ENCODE data around the gene DVL3. TPM values are rescaled to one million over a fixed set of nuclear protein-coding genes. Genes with fewer than 3 reads are reported as not detected.

DVL3 gene
- total RNA-seq, 1 donor from 2014 or later: 55.1 TPM

DNA sequence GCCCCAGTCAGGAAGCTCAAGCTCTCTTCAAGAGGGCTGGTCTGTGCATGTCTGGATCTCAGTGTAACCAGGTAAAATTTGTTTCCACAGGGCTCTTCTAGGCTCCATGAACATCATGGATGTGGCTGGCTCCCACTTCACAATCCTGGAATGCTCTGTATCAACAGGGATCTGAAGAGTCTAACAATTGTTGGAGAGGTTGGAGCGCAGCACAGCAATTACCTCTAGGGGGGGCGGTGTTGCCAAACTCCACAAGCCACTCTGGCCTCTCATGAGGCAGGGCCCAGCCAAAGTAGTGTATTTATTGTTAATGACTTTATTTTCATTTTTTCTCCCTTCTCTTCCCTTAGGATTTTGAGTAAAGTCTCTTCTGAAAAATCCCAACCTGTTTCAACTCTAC is 26.2 kb upstream of the DVL3 start:
- DNase-seq: peak; percentile 65

DNA sequence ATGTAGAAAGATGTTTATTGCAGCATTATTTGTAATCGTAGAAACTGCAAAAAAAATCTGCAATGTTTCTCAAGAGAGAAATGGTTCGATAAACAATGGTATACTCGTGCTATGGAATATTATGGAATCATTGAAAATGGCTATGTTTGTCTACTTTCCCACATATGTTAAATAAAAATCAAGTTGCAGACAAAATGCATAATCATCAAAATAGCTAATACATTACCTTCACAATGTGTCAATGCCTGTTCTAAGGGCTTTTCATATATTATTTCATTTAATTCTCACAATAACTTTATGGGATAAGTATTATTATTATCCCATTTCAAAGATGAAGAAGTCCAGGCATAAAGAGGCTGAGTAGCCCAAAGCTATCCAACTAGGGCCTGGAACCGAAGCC is 22.2 kb upstream of the DVL3 start:
- ATAC-seq (no peak), DNase-seq (no peak)
- peaks cover 28% of the 10 kb centered on the region for H3K4me1 ChIP-seq
- no peak overlapping the region for H3K4me3 ChIP-seq
- H3K27me3 ChIP-seq (ENCODE audit: low read depth): no peaks in the 10 kb centered on the region
- TF ChIP-seq, protein P1, sequence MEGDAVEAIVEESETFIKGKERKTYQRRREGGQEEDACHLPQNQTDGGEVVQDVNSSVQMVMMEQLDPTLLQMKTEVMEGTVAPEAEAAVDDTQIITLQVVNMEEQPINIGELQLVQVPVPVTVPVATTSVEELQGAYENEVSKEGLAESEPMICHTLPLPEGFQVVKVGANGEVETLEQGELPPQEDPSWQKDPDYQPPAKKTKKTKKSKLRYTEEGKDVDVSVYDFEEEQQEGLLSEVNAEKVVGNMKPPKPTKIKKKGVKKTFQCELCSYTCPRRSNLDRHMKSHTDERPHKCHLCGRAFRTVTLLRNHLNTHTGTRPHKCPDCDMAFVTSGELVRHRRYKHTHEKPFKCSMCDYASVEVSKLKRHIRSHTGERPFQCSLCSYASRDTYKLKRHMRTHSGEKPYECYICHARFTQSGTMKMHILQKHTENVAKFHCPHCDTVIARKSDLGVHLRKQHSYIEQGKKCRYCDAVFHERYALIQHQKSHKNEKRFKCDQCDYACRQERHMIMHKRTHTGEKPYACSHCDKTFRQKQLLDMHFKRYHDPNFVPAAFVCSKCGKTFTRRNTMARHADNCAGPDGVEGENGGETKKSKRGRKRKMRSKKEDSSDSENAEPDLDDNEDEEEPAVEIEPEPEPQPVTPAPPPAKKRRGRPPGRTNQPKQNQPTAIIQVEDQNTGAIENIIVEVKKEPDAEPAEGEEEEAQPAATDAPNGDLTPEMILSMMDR (IDR thresholded peaks at IDR 0.05): no peak
- intact Hi-C loops (cut with DNase I): no loop called here
- no peaks in the 10 kb centered on the region for H3K9me3 ChIP-seq
- H3K36me3 ChIP-seq: peaks cover 9% of the 10 kb centered on the region
- no peak overlapping the region for H3K27ac ChIP-seq

More for the DNA sequence above, 26.2 kb upstream of the DVL3 start:
- intact Hi-C loops (cut with DNase I): no loop called here
- no peaks in the 10 kb centered on the region for H3K36me3 ChIP-seq
- H3K4me1 ChIP-seq: peaks cover 12% of the 10 kb centered on the region
- H3K27ac ChIP-seq: no peak overlapping the region
- no peak overlapping the region for H3K4me3 ChIP-seq
- H3K9me3 ChIP-seq: no peaks in the 10 kb centered on the region
- peak; percentile 87 to 88 for ATAC-seq
- TF ChIP-seq, protein P1 (IDR thresholded peaks at IDR 0.05): peak; percentile 37
- H3K27me3 ChIP-seq (ENCODE audit: low read depth): no peaks in the 10 kb centered on the region

DNA sequence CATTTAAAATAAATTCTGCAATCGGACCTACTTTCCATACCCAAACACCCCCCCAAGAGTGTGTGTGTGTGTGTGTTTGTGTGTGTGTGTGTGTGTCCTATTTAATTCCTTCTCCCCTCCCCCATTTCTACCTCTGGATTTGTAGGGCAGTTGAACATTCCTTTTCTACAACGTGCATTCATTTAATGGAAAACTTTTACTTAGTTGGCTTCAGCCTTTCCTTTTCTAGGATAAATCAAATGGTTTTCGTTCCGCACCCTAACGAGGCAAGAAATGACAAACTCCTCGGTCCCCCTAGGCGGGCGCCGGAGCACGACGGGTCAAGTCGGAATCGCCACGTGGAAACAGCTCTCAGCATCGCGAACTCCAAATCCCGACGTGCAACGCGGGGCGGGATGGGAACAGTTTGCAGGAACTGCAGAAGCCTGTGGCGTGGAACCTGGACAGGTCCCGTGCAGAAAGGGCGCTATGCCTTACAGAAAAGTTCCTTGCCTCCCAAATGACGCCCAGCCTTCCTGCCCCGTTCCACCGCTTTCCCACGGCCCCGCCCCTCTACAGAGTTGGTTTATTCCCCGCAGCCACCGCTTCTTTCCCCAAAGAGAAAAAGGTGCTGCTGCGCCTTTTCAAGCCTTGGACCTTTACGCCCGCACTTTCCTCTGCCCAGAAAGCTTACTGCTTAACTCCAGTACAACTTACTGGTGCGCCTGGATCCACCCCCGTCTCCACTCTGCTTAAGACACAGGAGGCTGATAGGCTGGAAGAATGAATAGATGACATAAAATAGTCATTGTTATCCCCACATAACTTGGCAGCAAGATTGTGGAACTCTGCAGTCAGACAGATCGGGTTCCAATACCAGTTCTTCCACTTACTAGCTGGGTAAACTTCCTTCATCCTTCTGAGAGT is 21.1 kb upstream of the DVL3 start:
- intact Hi-C loops (cut with DNase I): no loop called here
- ATAC-seq (peak; percentile 84 to 89), DNase-seq (peak; percentile 91)
- peak overlapping the region; percentile 99 for H3K4me3 ChIP-seq
- peaks cover 24% of the 10 kb centered on the region for H3K4me1 ChIP-seq
- TF ChIP-seq, protein P1 (IDR thresholded peaks at IDR 0.05): no peak
- no peaks in the 10 kb centered on the region for H3K27me3 ChIP-seq (ENCODE audit: low read depth)
- peak overlapping the region; percentile 92 for H3K27ac ChIP-seq
- H3K36me3 ChIP-seq: peaks cover 20% of the 10 kb centered on the region
- H3K9me3 ChIP-seq: no peaks in the 10 kb centered on the region

DNA sequence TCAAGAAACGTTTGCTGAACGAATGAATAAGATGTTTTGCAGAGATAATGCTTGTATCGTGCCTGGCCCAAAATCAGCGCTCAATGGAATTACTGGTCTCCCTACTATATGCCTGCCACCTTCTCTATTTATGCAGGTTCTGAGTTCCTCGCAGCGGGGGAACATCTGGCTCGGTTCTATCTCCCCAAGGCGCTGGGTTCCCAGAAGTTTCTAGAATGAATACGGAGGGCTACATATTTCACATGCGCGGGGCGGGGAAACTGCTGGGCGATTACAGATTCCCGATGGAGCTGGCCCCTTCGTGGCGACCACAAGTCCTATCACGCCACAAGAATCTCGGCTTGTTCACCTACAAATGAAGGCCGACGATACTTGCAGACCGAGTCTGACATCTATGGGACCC is 20.4 kb upstream of the DVL3 start:
- no peaks in the 10 kb centered on the region for H3K27me3 ChIP-seq (ENCODE audit: low read depth)
- intact Hi-C loops (cut with DNase I): no loop called here
- H3K4me3 ChIP-seq: peak overlapping the region; percentile 99
- peak; percentile 14 to 18 for ATAC-seq
- no peak for DNase-seq
- TF ChIP-seq, protein P1 (IDR thresholded peaks at IDR 0.05): no peak
- peaks cover 26% of the 10 kb centered on the region for H3K36me3 ChIP-seq
- H3K9me3 ChIP-seq: no peaks in the 10 kb centered on the region
- peaks cover 23% of the 10 kb centered on the region for H3K4me1 ChIP-seq
- peak overlapping the region; percentile 92 for H3K27ac ChIP-seq

DNA sequence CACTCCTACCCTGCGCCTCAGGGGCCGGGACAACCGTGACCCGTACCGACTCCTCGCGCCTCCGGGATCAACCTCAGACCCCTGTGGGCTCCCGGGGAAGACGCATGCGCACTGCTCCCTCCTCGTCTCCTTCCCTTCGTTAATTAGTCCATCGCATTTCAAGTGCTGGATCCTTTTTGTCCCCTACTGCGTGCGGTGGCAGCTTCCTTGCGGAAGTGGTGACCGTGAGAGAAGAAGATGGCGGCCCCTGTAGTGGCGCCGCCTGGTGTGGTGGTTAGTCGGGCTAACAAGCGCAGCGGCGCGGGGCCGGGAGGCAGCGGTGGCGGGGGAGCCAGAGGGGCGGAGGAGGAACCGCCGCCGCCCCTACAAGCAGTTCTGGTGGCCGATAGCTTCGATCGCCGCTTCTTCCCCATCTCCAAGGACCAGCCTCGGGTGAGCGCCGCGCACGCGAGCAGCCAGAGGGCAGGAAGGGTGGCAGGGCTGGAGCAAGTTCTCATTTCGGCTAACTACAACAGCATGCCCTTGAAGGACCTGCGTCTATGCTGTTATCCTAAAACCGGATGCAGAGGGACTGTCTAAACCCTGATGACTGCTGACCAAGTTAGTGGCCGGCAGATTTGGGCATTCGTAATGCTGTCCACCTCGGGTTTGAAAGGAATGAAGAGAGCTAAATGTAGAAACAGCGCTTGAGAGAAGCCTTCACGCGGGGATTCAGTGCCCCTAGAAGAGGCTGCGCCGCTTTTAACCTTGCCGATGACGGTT is 19.8 kb upstream of the DVL3 start, which contains the start of gene EIF2B5:
TSS of gene EIF2B5 (plus strand) at position 210 of the 762 bp plus-strand sequence. CDS start at position 238, 28 bp downstream.
- TF ChIP-seq, protein P1 (IDR thresholded peaks at IDR 0.05): peak; percentile 35
- peaks cover 23% of the 10 kb centered on the region for H3K4me1 ChIP-seq
- H3K27ac ChIP-seq: peak within 1 kb of the TSS; percentile 92
- peak; percentile 97 for ATAC-seq
- intact Hi-C loops (cut with DNase I): no loop called here
- peaks cover 32% of the 10 kb centered on the region for H3K36me3 ChIP-seq
- H3K4me3 ChIP-seq: peak within 1 kb of the TSS; percentile 99
- H3K9me3 ChIP-seq: no peaks in the 10 kb centered on the region
- peak; percentile 93 for DNase-seq
- no peaks in the 10 kb centered on the region for H3K27me3 ChIP-seq (ENCODE audit: low read depth)

All from lower lobe of right lung (tissue), 2 donors.